ENCODE results near the gene UBTD2. TPM values are rescaled to one million over a fixed set of nuclear protein-coding genes. Genes with fewer than 3 reads are reported as not detected.
A peak's percentile ranks its signal among the peaks of the same experiment; 100 is the strongest.

Gene UBTD2
- polyA plus RNA-seq, 3 donors = 2.3 to 3.2 (median 2.6) TPM

- Mint-ChIP-seq H3K9me3 (no peaks in the 10 kb centered on the region), H3K27ac (peak overlapping the region; percentile 94 to 100 (median 99))
These were observed 96.2 kb downstream of the UBTD2 start for GRCh38 chr5:172187118-172188032.

More at GRCh38 chr5:172187118-172188032, 96.2 kb downstream of the UBTD2 start:
- Histone ChIP-seq H3K9me3 (replicated peaks in 1 of 2; ENCODE audit: control insufficient read depth in 1 of 2, insufficient read depth in 1 of 2, low read length in 2 of 2) (no peaks in the 10 kb centered on the region), H3K79me2 (ENCODE audit: insufficient read depth, low read length) (peaks cover 55% of the 10 kb centered on the region), H3K36me3 (replicated peaks in 1 of 2; ENCODE audit: control insufficient read depth in 1 of 2, insufficient read depth in 2 of 2, low read length in 2 of 2) (peaks cover 9 to 18% of the 10 kb centered on the region in 2 donors), H2AFZ (ENCODE audit: insufficient read depth, low read depth, low read length, poor library complexity, severe bottlenecking) (no peak overlapping the region), H3K4me3 (replicated peaks in 1 of 3; ENCODE audit: low read depth in 2 of 3, low read length in 3 of 3) (peak overlapping the region; percentile 84 to 97 (median 85)), H3K27ac (ENCODE audit: low read depth in 1 of 2, low read length in 2 of 2) (peak overlapping the region; percentile 97), H3K4me2 (replicated peaks; ENCODE audit: extremely low read depth, low read length, poor library complexity, severe bottlenecking) (peak overlapping the region; percentile 80), H3K27me3 (ENCODE audit: control insufficient read depth in 2 of 2, insufficient read depth in 2 of 2, low read length in 2 of 2) (no peaks in the 10 kb centered on the region), H4K20me1 (ENCODE audit: insufficient read depth, low read length) (peaks cover 59% of the 10 kb centered on the region), H3K9ac (ENCODE audit: insufficient read depth, low read length, poor library complexity, severe bottlenecking) (peak overlapping the region; percentile 100), H3K4me1 (ENCODE audit: control insufficient read depth in 1 of 2, insufficient read depth in 2 of 2, low read length in 2 of 2) (peaks cover 36 to 47% of the 10 kb centered on the region in 2 donors)
- TF ChIP-seq CTCF (IDR thresholded peaks at IDR 0.05) = no peak
- intact Hi-C loops (cut with micrococcal nuclease) = loop anchor here (2.0 to 5.0 kb wide), 7 partner anchors 13 to 95 kb away; partner anchors contain the start of gene UBTD2 (in 2 of the 2)
- Mint-ChIP-seq H3K36me3 (peaks cover 30 to 41% of the 10 kb centered on the region in 2 donors), H3K27me3 (ENCODE audit: low read depth in 3 of 3) (peaks cover 0 to 5% (median 1%) of the 10 kb centered on the region in 3 donors), H3K4me3 (peak overlapping the region; percentile 99 to 100), H3K4me1 (peaks cover 37% of the 10 kb centered on the region)
- WGBS (ENCODE audit: insufficient coverage) = under 1% methylated on average over 66 of the region's 66 CpGs
- peak; percentile 83 to 94 (median 88) for DNase-seq

Measured in CD14-positive monocyte (primary cell).